ENCODE measurements around the gene DAZL. TPM values are rescaled to one million over a fixed set of nuclear protein-coding genes. Genes with fewer than 3 reads are reported as not detected.
"Not testable (repeated sequence)": the region's sequence is repeated elsewhere in the genome, so short reads cannot be mapped to it uniquely, and the experiment has no call there.

DAZL gene
- total RNA-seq, 4 donors from 2014 or later: not detected

DNA sequence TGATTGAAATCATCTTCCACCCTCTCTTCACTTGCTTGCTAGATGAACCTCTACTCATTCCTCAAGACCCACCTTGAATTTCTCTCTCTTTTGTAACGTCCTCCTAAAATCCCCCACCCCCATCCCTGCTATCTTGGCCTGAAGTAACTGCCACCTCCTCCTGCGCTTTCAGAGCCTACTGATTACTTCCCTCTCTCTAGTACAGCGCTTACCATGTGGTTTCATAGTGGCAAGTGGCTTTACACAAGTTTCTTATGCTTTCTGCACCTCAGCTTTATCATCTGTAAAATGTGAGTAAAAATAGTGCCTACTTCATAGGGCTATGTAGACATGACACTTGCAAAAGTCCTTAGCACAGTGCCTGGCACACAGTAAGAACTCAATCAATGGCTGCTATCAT lies 28.7 kb upstream of the DAZL start:
- H3K4me1 ChIP-seq: no peaks in the 10 kb centered on the region
- H3K9me3 ChIP-seq: no peaks in the 10 kb centered on the region
- no peak for DNase-seq

DNA sequence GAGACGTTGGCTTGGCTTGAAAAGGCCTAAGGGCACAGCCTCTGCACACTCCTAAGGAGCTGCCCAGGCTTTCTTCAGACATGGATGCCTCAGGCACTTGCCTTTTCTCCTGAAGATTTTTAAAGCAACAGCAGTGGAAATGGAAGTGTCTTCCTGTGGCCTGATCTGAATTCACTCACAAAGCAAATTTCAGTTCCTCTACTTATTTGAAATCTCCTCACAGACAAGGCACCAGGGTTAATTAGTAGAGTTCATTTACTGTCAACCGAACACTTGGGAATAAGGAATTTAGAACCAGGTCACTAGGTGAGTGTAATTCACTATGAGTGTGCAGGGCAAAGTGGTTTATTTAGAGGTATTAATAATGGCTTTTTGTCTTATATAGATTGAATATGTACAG lies 27.2 kb upstream of the DAZL start:
- no peak for DNase-seq

More for the DNA sequence above, 28.7 kb upstream of the DAZL start:
- Histone ChIP-seq H3K27ac (no peak overlapping the region), H3K4me3 (no peak overlapping the region), H3K27me3 (no peaks in the 10 kb centered on the region), H3K36me3 (no peaks in the 10 kb centered on the region)
- no peak for TF ChIP-seq POLR2A (IDR thresholded peaks at IDR 0.05)
- TF ChIP-seq, protein P1, sequence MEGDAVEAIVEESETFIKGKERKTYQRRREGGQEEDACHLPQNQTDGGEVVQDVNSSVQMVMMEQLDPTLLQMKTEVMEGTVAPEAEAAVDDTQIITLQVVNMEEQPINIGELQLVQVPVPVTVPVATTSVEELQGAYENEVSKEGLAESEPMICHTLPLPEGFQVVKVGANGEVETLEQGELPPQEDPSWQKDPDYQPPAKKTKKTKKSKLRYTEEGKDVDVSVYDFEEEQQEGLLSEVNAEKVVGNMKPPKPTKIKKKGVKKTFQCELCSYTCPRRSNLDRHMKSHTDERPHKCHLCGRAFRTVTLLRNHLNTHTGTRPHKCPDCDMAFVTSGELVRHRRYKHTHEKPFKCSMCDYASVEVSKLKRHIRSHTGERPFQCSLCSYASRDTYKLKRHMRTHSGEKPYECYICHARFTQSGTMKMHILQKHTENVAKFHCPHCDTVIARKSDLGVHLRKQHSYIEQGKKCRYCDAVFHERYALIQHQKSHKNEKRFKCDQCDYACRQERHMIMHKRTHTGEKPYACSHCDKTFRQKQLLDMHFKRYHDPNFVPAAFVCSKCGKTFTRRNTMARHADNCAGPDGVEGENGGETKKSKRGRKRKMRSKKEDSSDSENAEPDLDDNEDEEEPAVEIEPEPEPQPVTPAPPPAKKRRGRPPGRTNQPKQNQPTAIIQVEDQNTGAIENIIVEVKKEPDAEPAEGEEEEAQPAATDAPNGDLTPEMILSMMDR (IDR thresholded peaks at IDR 0.05): no peak

DNA sequence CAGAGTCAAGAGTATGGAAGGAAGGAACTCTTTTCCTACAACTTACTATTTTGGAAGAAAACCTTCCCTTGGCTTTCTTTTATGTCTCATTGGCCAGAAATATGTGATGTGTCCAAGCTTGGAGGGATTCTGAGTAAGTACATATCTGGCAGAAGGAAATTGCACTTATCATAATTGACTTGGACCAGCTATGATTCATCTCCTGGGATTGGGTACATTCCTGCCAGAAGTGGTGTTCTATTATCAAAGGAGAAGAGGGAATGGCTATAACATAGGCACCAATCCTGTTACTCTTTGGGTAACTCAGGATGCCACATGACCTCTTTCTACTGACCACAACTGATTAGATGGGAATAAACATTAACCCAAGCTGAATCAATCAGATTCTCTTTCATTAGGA lies 13.5 kb upstream of the DAZL start:
- no peak for DNase-seq
- Histone ChIP-seq H3K4me1 (no peaks in the 10 kb centered on the region), H3K4me3 (no peak overlapping the region), H3K27me3 (no peaks in the 10 kb centered on the region), H3K27ac (no peak overlapping the region), H3K36me3 (no peaks in the 10 kb centered on the region), H3K9me3 (no peaks in the 10 kb centered on the region)
- TF ChIP-seq, protein P1 (IDR thresholded peaks at IDR 0.05): no peak
- TF ChIP-seq POLR2A (IDR thresholded peaks at IDR 0.05): no peak

More for the DNA sequence above, 27.2 kb upstream of the DAZL start:
- no peaks in the 10 kb centered on the region for H3K27me3 ChIP-seq
- no peak overlapping the region for H3K27ac ChIP-seq
- H3K9me3 ChIP-seq: no peaks in the 10 kb centered on the region
- no peaks in the 10 kb centered on the region for H3K36me3 ChIP-seq
- H3K4me1 ChIP-seq: no peaks in the 10 kb centered on the region
- H3K4me3 ChIP-seq: no peak overlapping the region
- TF ChIP-seq, protein P1 (IDR thresholded peaks at IDR 0.05): no peak
- no peak for TF ChIP-seq POLR2A (IDR thresholded peaks at IDR 0.05)

DNA sequence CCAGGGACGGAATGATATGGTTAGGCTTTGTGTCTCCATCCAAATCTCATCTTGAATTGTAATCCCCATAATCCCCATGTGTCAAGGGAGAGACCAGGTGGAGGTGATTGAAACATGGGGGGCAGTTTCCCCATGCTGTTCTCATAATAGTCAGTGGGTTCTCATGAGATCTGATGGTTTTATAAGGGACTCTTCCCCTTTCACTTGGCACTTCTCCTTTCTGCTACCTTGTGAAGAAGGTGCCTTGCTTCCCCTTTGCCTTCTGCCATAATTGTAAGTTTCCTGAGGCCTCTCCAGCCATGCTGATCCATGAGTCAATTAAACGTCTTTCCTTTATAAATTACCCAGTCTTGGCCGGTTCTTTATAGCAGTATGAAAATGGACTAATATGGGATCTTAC lies 11.9 kb upstream of the DAZL start:
- H3K4me1 ChIP-seq, H3K4me3 ChIP-seq, H3K9me3 ChIP-seq, H3K27ac ChIP-seq, H3K27me3 ChIP-seq, H3K36me3 ChIP-seq, DNase-seq: not testable (repeated sequence)

DNA sequence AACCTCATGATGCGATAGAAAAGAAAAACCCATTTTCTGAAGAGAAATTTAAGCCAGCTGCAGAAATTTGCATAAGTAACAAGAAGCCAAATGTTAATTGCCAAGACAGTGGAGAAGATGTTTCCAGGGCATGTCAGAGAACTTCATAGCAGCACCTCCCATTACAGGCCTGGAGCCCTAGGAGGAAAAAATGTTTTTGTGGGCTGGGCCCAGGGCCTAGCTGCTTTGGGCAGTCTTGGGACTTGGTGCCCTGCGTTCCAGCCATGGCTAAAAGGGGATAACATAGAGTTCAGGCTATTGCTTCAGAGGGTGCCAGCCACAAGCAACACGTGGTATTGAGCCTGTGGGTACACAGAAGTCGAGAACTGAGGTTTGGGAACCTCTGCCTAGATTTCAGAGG lies 10.9 kb upstream of the DAZL start:
- Histone ChIP-seq H3K27ac (no peak overlapping the region), H3K4me1 (no peaks in the 10 kb centered on the region), H3K36me3 (no peaks in the 10 kb centered on the region), H3K9me3 (no peaks in the 10 kb centered on the region), H3K4me3 (no peak overlapping the region), H3K27me3 (no peaks in the 10 kb centered on the region)
- DNase-seq: no peak
- TF ChIP-seq, protein P1 (IDR thresholded peaks at IDR 0.05): no peak
- no peak for TF ChIP-seq POLR2A (IDR thresholded peaks at IDR 0.05)

DNA sequence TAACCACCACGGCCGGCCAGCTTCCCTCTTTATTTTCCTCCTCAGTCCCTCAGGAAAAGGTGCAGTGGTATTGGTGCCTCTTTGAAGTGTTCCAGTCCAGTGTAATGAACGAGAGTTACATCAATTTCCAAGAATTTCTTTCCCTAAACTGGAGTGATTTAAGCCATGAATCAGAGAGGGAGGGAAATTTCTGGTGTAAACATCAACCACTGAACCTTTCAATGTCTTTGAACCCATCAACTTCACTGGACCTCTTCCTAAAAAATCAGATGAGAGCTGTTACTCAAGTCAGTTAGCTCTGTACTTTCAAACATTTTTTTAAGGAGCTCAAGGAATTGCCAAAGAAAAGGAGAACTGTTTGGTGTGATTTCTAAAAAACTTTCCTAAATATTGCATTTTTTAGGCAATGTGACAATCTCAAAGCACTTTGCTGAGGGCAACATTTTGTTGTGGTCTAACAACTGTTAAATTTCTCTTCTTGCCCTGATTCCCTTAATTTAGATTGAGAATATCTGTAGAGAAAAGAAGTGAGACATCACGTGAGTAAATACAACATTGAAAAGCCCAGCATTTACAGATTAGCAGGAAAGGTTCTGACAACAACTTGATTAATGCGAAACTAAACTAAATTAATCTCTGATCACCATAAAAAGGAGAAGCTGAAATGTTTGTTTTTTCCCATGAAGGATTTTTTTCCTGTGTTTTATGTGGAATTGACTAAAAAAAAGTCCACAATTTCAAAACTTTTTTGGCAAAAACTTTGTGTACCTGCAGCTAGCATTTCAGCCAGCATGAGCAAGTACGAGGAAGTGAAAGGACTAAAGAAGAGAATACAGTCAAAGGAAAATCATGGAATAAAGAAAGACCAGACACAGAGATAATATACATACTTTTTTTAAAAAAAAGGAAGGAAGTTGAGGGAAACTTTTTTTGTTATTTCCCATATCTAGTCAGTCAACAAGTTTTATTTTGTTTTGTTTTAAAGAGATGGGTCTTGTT lies 9.1 kb upstream of the DAZL start:
- no peak overlapping the region for H3K27ac ChIP-seq
- TF ChIP-seq POLR2A (IDR thresholded peaks at IDR 0.05): no peak
- TF ChIP-seq, protein P1 (IDR thresholded peaks at IDR 0.05): no peak
- no peak for DNase-seq

More for the DNA sequence above, 9.1 kb upstream of the DAZL start:
- Histone ChIP-seq H3K36me3 (no peaks in the 10 kb centered on the region), H3K27me3 (no peaks in the 10 kb centered on the region), H3K4me3 (no peak overlapping the region), H3K4me1 (no peaks in the 10 kb centered on the region), H3K9me3 (no peaks in the 10 kb centered on the region)

All from Peyer's patch (tissue), 4 donors.